Vagina (tissue), 2 donors: ENCODE data around the gene IQSEC3. TPM values are rescaled to one million over a fixed set of nuclear protein-coding genes. Genes with fewer than 3 reads are reported as not detected.

Source experiments
- DNase-seq, 2 donors: peaks; one replicate each; pipeline ENCODE4 v3.0.0-alpha.2; 2017; ENCODE audit errors: extremely low spot score in 2 of 2
- H3K27ac ChIP-seq: fragments of 200-600 bp; sonication (generic); one replicate; pipeline ENCODE4 v1.5.1; 2019
- H3K27me3 ChIP-seq: fragments of 200-600 bp; sonication (generic); one replicate; pipeline ENCODE4 v1.5.1; 2019
- H3K36me3 ChIP-seq, 2 donors: fragments of 200-600 bp; sonication (generic); one replicate each; pipeline ENCODE4 v1.5.1; 2017 to 2019
- H3K4me1 ChIP-seq: fragments of 200-600 bp; sonication (generic); one replicate; pipeline ENCODE4 v1.5.1; 2019
- H3K4me3 ChIP-seq, 2 donors: fragments of 200-600 bp; sonication (generic); 1 replicate in 1 of 2; 2 replicates in 1 of 2; pipeline ENCODE4 v1.5.1; 2016 to 2019
- H3K9me3 ChIP-seq: fragments of 200-600 bp; sonication (generic); one replicate; pipeline ENCODE4 v1.5.1; 2019
- POLR2A ChIP-seq, 2 donors: fragments of 450-650 bp; IDR thresholded peaks; one replicate each; pipeline ENCODE4 v1.6.1; 2017; ENCODE audit warnings: antibody characterized with exemption in 2 of 2, mild to moderate bottlenecking in 2 of 2, moderate library complexity in 2 of 2
- POLR2AphosphoS5 ChIP-seq, 2 donors: sonication (generic); formaldehyde crosslinking; IDR thresholded peaks; one replicate each; pipeline ENCODE4 v1.9.0; 2017; ENCODE audit warnings: antibody characterized with exemption in 2 of 2, mild to moderate bottlenecking in 2 of 2, low read depth in 1 of 2; ENCODE audit not compliant: insufficient read depth in 1 of 2
- intact Hi-C: fragments of 100-400 bp; cut with DNase I; formaldehyde crosslinking; loops from one replicate; pipeline ENCODE4 v1.15.1; 2023
- total RNA-seq: library from RNA; depleted of rRNA; stranded (reverse); fragments of >200 nt; gene quantifications from one replicate; pipeline ENCODE4 v1.2.3, GENCODE V29; 2016
- TF ChIP-seq, protein P1 (sequence below), 3 experiments: fragments of 450-650 bp in 2 of 3; fragments of 200-600 bp in 1 of 3; sonication (generic) in 1 of 3; IDR thresholded peaks; one replicate each; pipeline ENCODE4 v1.5.1; 2017 to 2019; ENCODE audit warnings: antibody characterized with exemption in 3 of 3, mild to moderate bottlenecking in 2 of 3, moderate library complexity in 2 of 3

Gene IQSEC3
- total RNA-seq, 1 donor from 2014 or later = 1.7 TPM

DNA sequence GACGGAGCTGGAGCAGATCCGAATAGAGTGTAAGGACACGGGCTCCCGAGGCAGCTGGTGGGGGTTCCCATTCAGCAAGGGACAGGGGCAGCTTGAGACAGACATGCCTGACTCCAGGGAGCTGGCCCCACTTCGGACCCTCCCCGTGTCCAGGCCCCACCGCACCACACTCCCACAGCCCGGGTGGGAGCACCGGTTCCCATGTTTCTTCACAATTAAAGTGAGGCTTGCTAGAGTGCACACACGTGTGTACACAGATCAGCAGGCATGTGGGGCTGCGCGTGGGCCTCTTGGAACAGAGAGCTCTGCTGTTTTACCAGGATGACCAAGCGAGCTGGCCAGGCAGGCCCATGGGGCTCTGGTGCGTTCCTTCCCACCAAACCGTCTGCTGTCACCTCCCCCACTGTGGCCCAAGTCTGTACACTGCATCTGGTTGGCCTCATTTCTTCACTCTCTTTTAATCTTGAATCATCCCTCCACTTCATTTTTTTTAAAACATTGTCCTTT is 99.3 kb downstream of the IQSEC3 start:
- DNase-seq = no peak
- H3K36me3 ChIP-seq = no peaks in the 10 kb centered on the region
- no peaks in the 10 kb centered on the region for H3K27me3 ChIP-seq
- no peaks in the 10 kb centered on the region for H3K9me3 ChIP-seq
- intact Hi-C loops = no loop called here
- H3K4me3 ChIP-seq = no peak overlapping the region
- H3K4me1 ChIP-seq = no peaks in the 10 kb centered on the region
- TF ChIP-seq, protein P1, sequence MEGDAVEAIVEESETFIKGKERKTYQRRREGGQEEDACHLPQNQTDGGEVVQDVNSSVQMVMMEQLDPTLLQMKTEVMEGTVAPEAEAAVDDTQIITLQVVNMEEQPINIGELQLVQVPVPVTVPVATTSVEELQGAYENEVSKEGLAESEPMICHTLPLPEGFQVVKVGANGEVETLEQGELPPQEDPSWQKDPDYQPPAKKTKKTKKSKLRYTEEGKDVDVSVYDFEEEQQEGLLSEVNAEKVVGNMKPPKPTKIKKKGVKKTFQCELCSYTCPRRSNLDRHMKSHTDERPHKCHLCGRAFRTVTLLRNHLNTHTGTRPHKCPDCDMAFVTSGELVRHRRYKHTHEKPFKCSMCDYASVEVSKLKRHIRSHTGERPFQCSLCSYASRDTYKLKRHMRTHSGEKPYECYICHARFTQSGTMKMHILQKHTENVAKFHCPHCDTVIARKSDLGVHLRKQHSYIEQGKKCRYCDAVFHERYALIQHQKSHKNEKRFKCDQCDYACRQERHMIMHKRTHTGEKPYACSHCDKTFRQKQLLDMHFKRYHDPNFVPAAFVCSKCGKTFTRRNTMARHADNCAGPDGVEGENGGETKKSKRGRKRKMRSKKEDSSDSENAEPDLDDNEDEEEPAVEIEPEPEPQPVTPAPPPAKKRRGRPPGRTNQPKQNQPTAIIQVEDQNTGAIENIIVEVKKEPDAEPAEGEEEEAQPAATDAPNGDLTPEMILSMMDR (IDR thresholded peaks at IDR 0.05) = no peak
- TF ChIP-seq POLR2AphosphoS5 (IDR thresholded peaks at IDR 0.05; ENCODE audit: insufficient read depth in 1 of 2, low read depth in 1 of 2) (no peak), POLR2A (IDR thresholded peaks at IDR 0.05) (no peak)
- H3K27ac ChIP-seq = no peak overlapping the region

DNA sequence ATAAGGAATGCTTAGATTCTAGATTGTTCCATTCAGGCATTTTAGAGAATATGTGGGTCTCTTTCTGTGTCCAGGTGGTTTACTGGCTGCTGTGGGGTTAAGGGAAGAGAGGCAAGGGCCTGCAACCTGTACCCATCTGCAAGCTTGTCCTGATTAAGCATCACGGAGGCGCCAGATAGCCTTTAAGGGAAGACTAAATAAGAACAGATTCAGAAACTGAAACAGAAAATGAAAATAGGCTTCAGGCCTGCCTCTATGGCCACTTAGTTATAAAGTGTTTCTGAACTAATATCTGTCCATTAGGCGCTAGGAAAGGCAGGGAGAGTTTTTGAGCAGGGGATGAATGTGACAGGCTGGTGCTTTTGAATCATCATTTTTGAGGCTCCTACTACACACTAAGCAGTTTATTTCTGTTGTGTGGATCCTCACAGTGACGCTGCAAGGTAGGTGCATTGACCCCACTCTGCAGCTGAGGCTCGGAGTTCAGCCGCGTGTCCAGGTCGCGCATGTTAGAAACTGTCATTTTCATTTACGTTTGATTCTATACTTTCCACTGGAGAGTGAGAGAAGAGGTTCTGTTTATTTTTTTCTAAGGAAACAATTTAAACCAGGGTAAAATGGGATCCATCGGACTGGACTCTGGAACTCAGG is 100.0 kb downstream of the IQSEC3 start:
- H3K27me3 ChIP-seq = no peaks in the 10 kb centered on the region
- H3K36me3 ChIP-seq = no peaks in the 10 kb centered on the region
- no peaks in the 10 kb centered on the region for H3K4me1 ChIP-seq
- no peak for TF ChIP-seq POLR2AphosphoS5 (IDR thresholded peaks at IDR 0.05; ENCODE audit: insufficient read depth in 1 of 2, low read depth in 1 of 2)
- TF ChIP-seq, protein P1 (IDR thresholded peaks at IDR 0.05) = no peak
- no peak for TF ChIP-seq POLR2A (IDR thresholded peaks at IDR 0.05)
- no peak for DNase-seq
- no peak overlapping the region for H3K4me3 ChIP-seq
- no peak overlapping the region for H3K27ac ChIP-seq
- intact Hi-C loops = no loop called here
- H3K9me3 ChIP-seq = no peaks in the 10 kb centered on the region

DNA sequence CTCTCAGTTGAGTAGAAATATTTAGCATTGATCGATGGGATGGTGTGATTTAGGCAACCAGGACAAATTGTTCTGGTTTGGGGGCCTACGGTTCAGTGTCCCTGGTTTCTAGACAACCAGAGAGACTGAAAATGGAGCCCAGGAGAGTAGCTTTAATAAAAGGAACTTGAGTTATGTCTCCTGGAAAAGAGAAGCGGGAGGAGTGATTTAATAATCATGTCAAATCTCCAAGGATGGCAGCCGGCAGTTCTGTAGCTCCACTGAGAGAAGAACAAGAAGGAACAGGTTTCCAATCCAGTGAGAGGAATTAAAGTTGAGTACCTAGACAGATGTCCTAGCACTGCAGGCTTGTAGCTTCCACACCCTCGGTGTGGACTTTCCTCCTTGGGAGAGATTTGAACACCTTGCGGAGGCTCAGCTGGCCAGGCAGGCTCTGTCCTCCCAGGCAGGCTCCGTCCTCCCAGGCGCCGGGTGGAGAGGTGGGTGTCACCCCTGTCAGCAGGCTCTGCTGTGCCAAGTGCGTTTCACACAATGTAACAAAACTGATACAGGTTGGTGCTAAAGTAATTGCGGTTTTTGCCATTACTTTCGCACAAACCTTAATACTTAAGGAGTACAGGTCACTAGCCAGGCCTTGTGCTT is 101.5 kb downstream of the IQSEC3 start:
- no peaks in the 10 kb centered on the region for H3K36me3 ChIP-seq
- intact Hi-C loops = no loop called here
- H3K9me3 ChIP-seq = no peaks in the 10 kb centered on the region
- TF ChIP-seq POLR2A (IDR thresholded peaks at IDR 0.05) (no peak), POLR2AphosphoS5 (IDR thresholded peaks at IDR 0.05; ENCODE audit: insufficient read depth in 1 of 2, low read depth in 1 of 2) (no peak)
- TF ChIP-seq, protein P1 (IDR thresholded peaks at IDR 0.05) = no peak
- DNase-seq = no peak
- H3K27me3 ChIP-seq = no peaks in the 10 kb centered on the region
- H3K4me1 ChIP-seq = no peaks in the 10 kb centered on the region
- no peak overlapping the region for H3K27ac ChIP-seq
- H3K4me3 ChIP-seq = no peak overlapping the region

DNA sequence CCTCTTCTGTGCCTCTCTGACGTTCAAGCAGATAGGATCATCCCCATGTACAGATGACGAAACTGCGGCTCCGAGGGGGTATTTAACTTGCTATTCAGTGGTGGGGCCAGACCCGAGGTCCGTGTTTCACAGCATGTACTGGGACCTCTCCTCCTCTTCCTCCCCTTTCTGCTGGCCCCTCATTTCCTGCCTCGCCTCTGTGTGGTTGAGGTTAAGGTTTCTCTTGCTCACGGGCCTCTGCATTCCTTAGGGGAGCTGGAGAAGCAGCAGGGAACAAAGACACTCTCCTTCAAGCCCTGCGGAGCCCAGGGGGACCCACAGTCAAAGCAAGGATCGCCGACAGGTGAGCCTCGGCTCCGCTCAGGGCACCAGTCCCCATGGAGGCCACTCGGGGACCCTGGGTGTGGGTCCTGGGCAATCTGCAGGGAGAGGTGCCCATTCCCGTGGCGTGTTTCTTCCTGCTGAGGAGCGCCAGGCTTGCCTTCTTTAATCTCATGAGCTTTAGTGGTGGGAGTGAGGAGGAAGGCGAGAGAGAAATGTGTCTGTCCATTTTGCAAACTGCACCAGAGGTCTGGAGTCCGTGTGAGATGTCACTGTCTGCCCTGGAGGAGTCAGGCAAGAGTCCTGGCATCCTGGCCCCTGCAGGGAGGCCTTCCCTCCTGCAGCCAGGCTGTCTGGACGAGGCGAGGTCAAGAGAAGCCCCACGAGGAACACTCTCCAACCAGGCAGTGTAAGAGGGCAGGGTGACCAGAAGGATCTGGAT is 102.4 kb downstream of the IQSEC3 start:
- H3K4me1 ChIP-seq = no peaks in the 10 kb centered on the region
- TF ChIP-seq POLR2AphosphoS5 (IDR thresholded peaks at IDR 0.05; ENCODE audit: insufficient read depth in 1 of 2, low read depth in 1 of 2) (no peak), POLR2A (IDR thresholded peaks at IDR 0.05) (no peak)
- TF ChIP-seq, protein P1 (IDR thresholded peaks at IDR 0.05) = no peak
- H3K27me3 ChIP-seq = no peaks in the 10 kb centered on the region

More for the DNA sequence above, 102.4 kb downstream of the IQSEC3 start:
- Histone ChIP-seq H3K27ac (no peak overlapping the region), H3K36me3 (no peaks in the 10 kb centered on the region), H3K9me3 (no peaks in the 10 kb centered on the region), H3K4me3 (no peak overlapping the region)
- DNase-seq = no peak
- intact Hi-C loops = no loop called here
